ENCODE results near the gene PARD3.

The PARD3 gene

DNA sequence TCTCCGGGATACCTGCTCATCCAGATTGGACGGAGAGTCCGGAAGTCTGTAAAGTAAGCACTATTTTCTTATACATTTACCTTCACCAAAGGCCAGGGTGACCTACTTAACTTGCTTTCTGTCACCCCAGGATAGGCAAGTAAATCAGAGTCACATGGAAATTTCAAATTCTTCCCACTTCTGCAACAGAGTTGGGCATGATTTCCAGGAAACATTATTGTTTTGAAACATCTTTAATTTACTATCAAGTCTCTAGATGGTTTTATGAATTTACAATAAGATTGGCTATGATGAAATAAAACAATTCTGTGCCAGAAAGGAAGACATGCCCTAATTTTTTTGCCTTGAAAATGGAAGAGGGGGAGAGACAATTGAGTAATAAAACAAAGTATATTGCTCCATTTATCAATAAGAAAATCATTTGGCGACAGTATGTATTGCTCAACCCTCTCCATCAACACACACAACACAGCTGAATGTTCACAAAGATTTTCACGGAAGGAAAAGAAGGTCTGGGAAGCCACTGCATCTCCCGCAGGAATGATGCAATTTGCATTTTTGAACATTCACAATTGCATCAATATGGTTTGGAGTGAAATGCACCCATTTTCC, 702.8 kb downstream of the PARD3 start:
- TF ChIP-seq TAF1 (IDR thresholded peaks at IDR 0.05; ENCODE audit: borderline replicate concordance, insufficient read depth, low read length) = no peak
- no peak for TF ChIP-seq SIN3A (IDR thresholded peaks at IDR 0.05; ENCODE audit: borderline replicate concordance, insufficient read depth, low read length)
- no peak for TF ChIP-seq POLR2AphosphoS5 (IDR thresholded peaks at IDR 0.05; ENCODE audit: low read depth, low read length)
- no peak for TF ChIP-seq FOXP2 (optimal IDR thresholded peaks at IDR 0.05; ENCODE audit: borderline replicate concordance, extremely low read depth, extremely low read length, insufficient read depth)
- TF ChIP-seq, protein P1, sequence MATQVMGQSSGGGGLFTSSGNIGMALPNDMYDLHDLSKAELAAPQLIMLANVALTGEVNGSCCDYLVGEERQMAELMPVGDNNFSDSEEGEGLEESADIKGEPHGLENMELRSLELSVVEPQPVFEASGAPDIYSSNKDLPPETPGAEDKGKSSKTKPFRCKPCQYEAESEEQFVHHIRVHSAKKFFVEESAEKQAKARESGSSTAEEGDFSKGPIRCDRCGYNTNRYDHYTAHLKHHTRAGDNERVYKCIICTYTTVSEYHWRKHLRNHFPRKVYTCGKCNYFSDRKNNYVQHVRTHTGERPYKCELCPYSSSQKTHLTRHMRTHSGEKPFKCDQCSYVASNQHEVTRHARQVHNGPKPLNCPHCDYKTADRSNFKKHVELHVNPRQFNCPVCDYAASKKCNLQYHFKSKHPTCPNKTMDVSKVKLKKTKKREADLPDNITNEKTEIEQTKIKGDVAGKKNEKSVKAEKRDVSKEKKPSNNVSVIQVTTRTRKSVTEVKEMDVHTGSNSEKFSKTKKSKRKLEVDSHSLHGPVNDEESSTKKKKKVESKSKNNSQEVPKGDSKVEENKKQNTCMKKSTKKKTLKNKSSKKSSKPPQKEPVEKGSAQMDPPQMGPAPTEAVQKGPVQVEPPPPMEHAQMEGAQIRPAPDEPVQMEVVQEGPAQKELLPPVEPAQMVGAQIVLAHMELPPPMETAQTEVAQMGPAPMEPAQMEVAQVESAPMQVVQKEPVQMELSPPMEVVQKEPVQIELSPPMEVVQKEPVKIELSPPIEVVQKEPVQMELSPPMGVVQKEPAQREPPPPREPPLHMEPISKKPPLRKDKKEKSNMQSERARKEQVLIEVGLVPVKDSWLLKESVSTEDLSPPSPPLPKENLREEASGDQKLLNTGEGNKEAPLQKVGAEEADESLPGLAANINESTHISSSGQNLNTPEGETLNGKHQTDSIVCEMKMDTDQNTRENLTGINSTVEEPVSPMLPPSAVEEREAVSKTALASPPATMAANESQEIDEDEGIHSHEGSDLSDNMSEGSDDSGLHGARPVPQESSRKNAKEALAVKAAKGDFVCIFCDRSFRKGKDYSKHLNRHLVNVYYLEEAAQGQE (IDR thresholded peaks at IDR 0.05; ENCODE audit: insufficient read depth in 1 of 2, low read depth in 2 of 2, low read length in 2 of 2) = no peak

DNA sequence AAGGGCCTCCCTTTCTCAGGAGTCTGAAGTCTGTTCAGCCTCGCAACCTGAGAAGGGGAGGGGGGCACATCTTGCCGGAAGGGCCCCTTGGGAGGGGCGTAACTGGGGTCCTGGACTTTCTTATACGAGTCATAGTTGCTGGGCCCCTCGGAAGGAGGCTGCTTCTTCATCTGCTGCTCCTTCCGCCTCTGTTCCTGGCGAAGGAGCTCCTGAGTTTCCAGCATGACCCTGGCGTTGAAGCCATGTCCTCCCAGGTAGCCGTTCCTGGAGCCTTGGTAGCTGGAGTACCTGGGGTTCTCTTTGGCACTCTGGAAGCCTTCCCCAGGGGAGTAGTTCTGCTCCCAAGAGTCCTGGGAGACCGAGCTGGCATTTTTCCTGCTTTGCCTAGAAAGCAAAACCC, 703.9 kb downstream of the PARD3 start:
- TF ChIP-seq, protein P1 (IDR thresholded peaks at IDR 0.05; ENCODE audit: insufficient read depth in 1 of 2, low read depth in 2 of 2, low read length in 2 of 2) = no peak
- no peak for TF ChIP-seq SIN3A (IDR thresholded peaks at IDR 0.05; ENCODE audit: borderline replicate concordance, insufficient read depth, low read length)
- TF ChIP-seq POLR2AphosphoS5 (IDR thresholded peaks at IDR 0.05; ENCODE audit: low read depth, low read length) = no peak
- no peak for TF ChIP-seq TAF1 (IDR thresholded peaks at IDR 0.05; ENCODE audit: borderline replicate concordance, insufficient read depth, low read length)
- TF ChIP-seq FOXP2 (optimal IDR thresholded peaks at IDR 0.05; ENCODE audit: borderline replicate concordance, extremely low read depth, extremely low read length, insufficient read depth) = no peak

DNA sequence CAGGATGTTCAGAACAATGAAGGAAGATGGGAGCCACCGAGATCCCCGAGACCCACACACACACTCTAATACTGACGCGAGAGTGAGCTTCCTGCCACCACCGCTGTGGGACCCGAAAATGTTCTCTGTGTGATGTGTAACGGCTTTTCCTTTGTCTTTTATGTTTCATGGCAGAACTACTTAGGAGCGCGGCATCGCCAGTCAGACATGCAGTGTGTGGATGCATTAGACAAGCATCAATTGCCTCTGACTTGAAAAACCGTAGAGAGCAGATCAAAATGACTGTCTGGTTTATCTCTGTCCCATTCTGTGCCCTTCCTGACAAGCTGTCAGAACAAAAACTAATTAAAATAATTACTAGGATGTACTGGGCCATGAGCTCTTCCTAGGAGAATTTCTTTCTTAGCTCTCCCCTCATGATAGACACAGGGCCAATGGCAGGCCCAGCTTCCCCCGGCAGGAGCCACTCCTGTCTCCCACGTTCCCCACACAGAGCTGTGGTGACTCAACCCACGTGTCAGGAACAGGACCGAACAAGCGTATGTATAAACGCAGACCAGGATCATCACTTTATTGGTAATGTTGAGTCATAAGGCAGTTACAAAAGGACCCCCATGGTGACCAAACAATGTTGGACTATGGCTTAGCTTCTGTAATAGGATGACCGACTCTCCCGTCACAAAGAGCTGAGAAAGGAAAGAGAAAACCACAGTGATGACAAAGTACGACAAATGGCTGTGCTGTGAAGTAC, 705.0 kb downstream of the PARD3 start:
- TF ChIP-seq POLR2AphosphoS5 (IDR thresholded peaks at IDR 0.05; ENCODE audit: low read depth, low read length) (no peak), SIN3A (IDR thresholded peaks at IDR 0.05; ENCODE audit: borderline replicate concordance, insufficient read depth, low read length) (no peak), TAF1 (IDR thresholded peaks at IDR 0.05; ENCODE audit: borderline replicate concordance, insufficient read depth, low read length) (no peak), FOXP2 (optimal IDR thresholded peaks at IDR 0.05; ENCODE audit: borderline replicate concordance, extremely low read depth, extremely low read length, insufficient read depth) (no peak)
- TF ChIP-seq, protein P1 (IDR thresholded peaks at IDR 0.05; ENCODE audit: insufficient read depth in 1 of 2, low read depth in 2 of 2, low read length in 2 of 2) = no peak

DNA sequence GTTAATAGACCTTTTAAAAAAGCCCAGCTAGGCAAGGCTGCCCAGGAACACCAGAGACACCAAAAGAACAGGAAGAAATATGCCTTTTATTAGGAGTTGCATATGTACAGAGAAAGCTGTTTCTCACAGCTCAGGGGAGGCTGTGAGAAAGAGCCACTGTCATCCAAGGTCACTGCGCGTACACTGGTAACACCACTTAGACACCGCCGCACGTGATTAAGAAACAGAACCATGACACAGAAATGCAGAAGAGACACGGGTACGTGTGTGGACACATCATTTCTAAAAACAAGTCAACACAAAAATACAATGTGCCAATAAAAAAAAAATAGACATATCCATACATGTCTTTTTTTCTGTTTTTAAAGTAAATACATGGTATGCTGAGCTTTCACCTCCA, 705.6 kb downstream of the PARD3 start:
- TF ChIP-seq POLR2AphosphoS5 (IDR thresholded peaks at IDR 0.05; ENCODE audit: low read depth, low read length) (no peak), TAF1 (IDR thresholded peaks at IDR 0.05; ENCODE audit: borderline replicate concordance, insufficient read depth, low read length) (no peak), SIN3A (IDR thresholded peaks at IDR 0.05; ENCODE audit: borderline replicate concordance, insufficient read depth, low read length) (no peak), FOXP2 (optimal IDR thresholded peaks at IDR 0.05; ENCODE audit: borderline replicate concordance, extremely low read depth, extremely low read length, insufficient read depth) (no peak)
- TF ChIP-seq, protein P1 (IDR thresholded peaks at IDR 0.05; ENCODE audit: insufficient read depth in 1 of 2, low read depth in 2 of 2, low read length in 2 of 2) = no peak
